Superior temporal gyrus (tissue), 1 donor: ENCODE measurements around the gene ATPAF1.

Experiments
- DNase-seq: peaks from one replicate; pipeline ENCODE4 v3.0.0-alpha.2; 2016; ENCODE audit errors: extremely low spot score

ATPAF1 gene

GRCh38 chr1:46650491-46650890 is 17.7 kb downstream of the ATPAF1 start:
- DNase-seq: no peak

- no peak for DNase-seq
These were observed 18.4 kb downstream of the ATPAF1 start for GRCh38 chr1:46649764-46650163.

GRCh38 chr1:46647611-46648010 is 20.6 kb downstream of the ATPAF1 start:
- no peak for DNase-seq

- no peak for DNase-seq
These were observed 21.3 kb downstream of the ATPAF1 start for GRCh38 chr1:46646844-46647243.

GRCh38 chr1:46646331-46646730 is 21.8 kb downstream of the ATPAF1 start:
- no peak for DNase-seq

GRCh38 chr1:46645815-46646214 is 22.3 kb downstream of the ATPAF1 start:
- DNase-seq: no peak

- DNase-seq: peak; percentile 40
These were observed 24.8 kb downstream of the ATPAF1 start for GRCh38 chr1:46643368-46643775.

GRCh38 chr1:46642115-46642680 is 26.0 kb downstream of the ATPAF1 start:
- no peak for DNase-seq

- no peak for DNase-seq
These were observed 28.6 kb downstream of the ATPAF1 start for GRCh38 chr1:46639547-46639946.

- DNase-seq: no peak
These were observed 29.2 kb downstream of the ATPAF1 start for GRCh38 chr1:46638921-46639320.

GRCh38 chr1:46637444-46638083 is 30.6 kb downstream of the ATPAF1 start:
- DNase-seq: no peak

- DNase-seq: no peak
These were observed 33.0 kb downstream of the ATPAF1 start for GRCh38 chr1:46635205-46635604.

GRCh38 chr1:46630719-46631118 is 37.4 kb downstream of the ATPAF1 start:
- no peak for DNase-seq

- no peak for DNase-seq
These were observed 44.2 kb downstream of the ATPAF1 start for GRCh38 chr1:46623743-46624644.

- no peak for DNase-seq
These were observed 45.8 kb downstream of the ATPAF1 start for GRCh38 chr1:46622344-46622743.

- no peak for DNase-seq
These were observed 46.2 kb downstream of the ATPAF1 start for GRCh38 chr1:46621930-46622329.

- no peak for DNase-seq
These were observed 48.4 kb downstream of the ATPAF1 start for GRCh38 chr1:46619656-46620258.

- DNase-seq: no peak
These were observed 49.3 kb downstream of the ATPAF1 start for GRCh38 chr1:46618754-46619415.

- DNase-seq: no peak
These were observed 50.3 kb downstream of the ATPAF1 start for GRCh38 chr1:46617833-46618232.

GRCh38 chr1:46617108-46617800 is 50.9 kb downstream of the ATPAF1 start:
- DNase-seq: no peak
